Loucy (cell line): ENCODE results near the gene KLHL3.

Experiments
- EZH2phosphoT487 ChIP-seq: fragments of 200-600 bp; IDR thresholded peaks from 2 replicates; pipeline ENCODE4 v1.6.1; 2018; ENCODE audit warnings: antibody characterized with exemption, mild to moderate bottlenecking, moderate library complexity, borderline replicate concordance
- TF ChIP-seq, protein P1 (sequence below): fragments of 200-600 bp; sonication (generic); conservative IDR thresholded peaks from 2 replicates; pipeline ENCODE4 v1.5.1; 2014; ENCODE audit warnings: mild to moderate bottlenecking, antibody characterized with exemption, low read length

DNA sequence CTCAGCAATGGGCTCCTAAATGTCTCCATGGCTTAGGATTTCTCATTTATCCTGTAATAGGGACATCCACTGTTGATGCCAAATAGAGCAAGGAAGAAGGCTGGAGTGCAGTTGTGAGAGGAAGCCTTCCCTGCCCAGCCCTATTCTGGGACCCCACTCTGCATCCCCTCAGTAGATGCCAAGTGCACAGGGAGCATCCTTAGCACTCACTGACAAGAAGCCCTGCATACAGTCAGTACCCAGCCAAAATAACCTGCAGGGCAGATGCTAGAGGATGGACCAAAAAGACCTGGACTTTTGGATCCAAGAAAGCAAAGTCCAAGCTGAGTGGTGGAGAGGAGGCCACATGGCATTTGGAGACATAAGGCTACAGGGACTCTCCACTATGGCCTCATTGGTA lies 123.3 kb downstream of the KLHL3 start:
- TF ChIP-seq, protein P1, sequence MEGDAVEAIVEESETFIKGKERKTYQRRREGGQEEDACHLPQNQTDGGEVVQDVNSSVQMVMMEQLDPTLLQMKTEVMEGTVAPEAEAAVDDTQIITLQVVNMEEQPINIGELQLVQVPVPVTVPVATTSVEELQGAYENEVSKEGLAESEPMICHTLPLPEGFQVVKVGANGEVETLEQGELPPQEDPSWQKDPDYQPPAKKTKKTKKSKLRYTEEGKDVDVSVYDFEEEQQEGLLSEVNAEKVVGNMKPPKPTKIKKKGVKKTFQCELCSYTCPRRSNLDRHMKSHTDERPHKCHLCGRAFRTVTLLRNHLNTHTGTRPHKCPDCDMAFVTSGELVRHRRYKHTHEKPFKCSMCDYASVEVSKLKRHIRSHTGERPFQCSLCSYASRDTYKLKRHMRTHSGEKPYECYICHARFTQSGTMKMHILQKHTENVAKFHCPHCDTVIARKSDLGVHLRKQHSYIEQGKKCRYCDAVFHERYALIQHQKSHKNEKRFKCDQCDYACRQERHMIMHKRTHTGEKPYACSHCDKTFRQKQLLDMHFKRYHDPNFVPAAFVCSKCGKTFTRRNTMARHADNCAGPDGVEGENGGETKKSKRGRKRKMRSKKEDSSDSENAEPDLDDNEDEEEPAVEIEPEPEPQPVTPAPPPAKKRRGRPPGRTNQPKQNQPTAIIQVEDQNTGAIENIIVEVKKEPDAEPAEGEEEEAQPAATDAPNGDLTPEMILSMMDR: no peak
- no peak for TF ChIP-seq EZH2phosphoT487
